ENCODE data around the gene C14orf132.

DNA sequence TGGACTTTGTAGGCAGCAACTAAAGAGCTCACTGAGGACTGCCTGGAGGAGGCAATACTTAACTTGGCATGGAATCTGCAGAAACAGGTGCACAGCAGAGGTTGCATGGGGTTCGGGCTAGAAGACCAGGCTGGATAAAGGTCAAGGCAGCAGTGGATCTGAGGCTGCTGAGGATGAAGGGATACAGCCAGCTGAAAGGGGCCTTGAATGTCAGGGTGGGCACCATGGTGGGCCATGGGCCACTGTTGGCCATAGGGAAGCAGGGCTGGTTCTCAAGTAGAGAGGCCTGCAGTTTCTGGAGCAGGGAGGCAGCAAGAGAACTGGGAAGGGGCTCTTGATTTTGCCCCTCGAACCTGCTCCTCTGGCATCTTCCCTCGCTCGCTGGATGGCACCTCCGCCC lies 55.5 kb downstream of the C14orf132 start:
- TF ChIP-seq TSHZ2 (CRISPR knock-in tag; IDR thresholded peaks at IDR 0.05) (no peak), ZNF8 (CRISPR knock-in tag; IDR thresholded peaks at IDR 0.05) (no peak), ZC3H10 (CRISPR knock-in tag; IDR thresholded peaks at IDR 0.05) (no peak), ARNTL (CRISPR knock-in tag; IDR thresholded peaks at IDR 0.05; ENCODE audit: borderline replicate concordance, low read depth) (no peak), PATZ1 (CRISPR knock-in tag; IDR thresholded peaks at IDR 0.05; ENCODE audit: borderline replicate concordance) (no peak), BACH2 (CRISPR knock-in tag; IDR thresholded peaks at IDR 0.05; ENCODE audit: borderline replicate concordance) (no peak), ZFP30 (CRISPR knock-in tag; IDR thresholded peaks at IDR 0.05) (no peak), ZNF70 (CRISPR knock-in tag; IDR thresholded peaks at IDR 0.05) (no peak), RARB (CRISPR knock-in tag; IDR thresholded peaks at IDR 0.05) (no peak), CSDC2 (CRISPR knock-in tag; IDR thresholded peaks at IDR 0.05) (no peak), OSR1 (CRISPR knock-in tag; IDR thresholded peaks at IDR 0.05) (no peak)

All from SK-N-SH treated with all-trans-retinoic acid at 6 μM for 48 hours (cell line).